GM12891 (cell line): ENCODE results near the gene CENATAC.

Source experiments
- PAX5 ChIP-seq: IDR thresholded peaks from 2 replicates; pipeline ENCODE4 v1.6.1; 2011; ENCODE audit warnings: low read length, moderate library complexity, mild to moderate bottlenecking; ENCODE audit not compliant: insufficient read depth, severe bottlenecking
- POLR2A ChIP-seq: IDR thresholded peaks from 2 replicates; pipeline ENCODE4 v1.6.1; 2011; ENCODE audit warnings: low read depth, low read length, control low read depth
- POLR2AphosphoS5 ChIP-seq: IDR thresholded peaks from 2 replicates; pipeline ENCODE4 v1.6.1; 2011; ENCODE audit warnings: low read depth, low read length, control low read depth
- POU2F2 ChIP-seq: IDR thresholded peaks from 2 replicates; pipeline ENCODE4 v1.6.1; 2011; ENCODE audit warnings: low read depth, mild to moderate bottlenecking, control low read depth, low read length, moderate library complexity
- SPI1 ChIP-seq: IDR thresholded peaks from 2 replicates; pipeline ENCODE4 v1.6.1; 2011; ENCODE audit warnings: low read depth, low read length, control low read depth
- TAF1 ChIP-seq: IDR thresholded peaks from 2 replicates; pipeline ENCODE4 v1.6.1; 2011; ENCODE audit warnings: low read depth, low read length, control low read depth

GRCh38 chr11:118958577-118958976 is 39.4 kb upstream of the CENATAC start:
- no peak for TF ChIP-seq POLR2A
- TF ChIP-seq TAF1 = no peak
- TF ChIP-seq POLR2AphosphoS5 = no peak
- TF ChIP-seq POU2F2 = no peak
- TF ChIP-seq SPI1 = no peak
- TF ChIP-seq PAX5 = no peak
